Measurements from ENCODE around the gene TMEM115. TPM values are rescaled to one million over a fixed set of nuclear protein-coding genes. Genes with fewer than 3 reads are reported as not detected.

The TMEM115 gene
- total RNA-seq, 1 donor from 2014 or later, result 19.7 TPM

GRCh38 chr3:50353245-50354004 lies 5.9 kb downstream of the TMEM115 start:
- DNase-seq (ENCODE audit: low spot score), result no peak

GRCh38 chr3:50352781-50353180 lies 6.5 kb downstream of the TMEM115 start:
- no peak for DNase-seq (ENCODE audit: low spot score)

GRCh38 chr3:50351323-50351697 lies 8.0 kb downstream of the TMEM115 start:
- DNase-seq (ENCODE audit: low spot score), result no peak

- DNase-seq (ENCODE audit: low spot score), result peak; percentile 98
Observed at GRCh38 chr3:50350527-50351322, 8.6 kb downstream of the TMEM115 start, which contains the start of the genes CYB561D2 and NPRL2. CYB561D2 (plus strand) TSS chr3:50350862; CDS start chr3:50351434, 572 bp downstream. NPRL2 (minus strand) TSS chr3:50350775; CDS start chr3:50350652, 123 bp downstream.

GRCh38 chr3:50350213-50350526 lies 9.2 kb downstream of the TMEM115 start:
- DNase-seq (ENCODE audit: low spot score), result no peak

- DNase-seq (ENCODE audit: low spot score), result peak; percentile 65
Observed at GRCh38 chr3:50347187-50347813, 12.0 kb downstream of the TMEM115 start.

- peak; percentile 58 for DNase-seq (ENCODE audit: low spot score)
Observed at GRCh38 chr3:50345586-50346234, 13.6 kb downstream of the TMEM115 start, which contains the start of gene ZMYND10. ZMYND10 (minus strand) TSS chr3:50345732; CDS start chr3:50345579, 153 bp downstream.

- no peak for DNase-seq (ENCODE audit: low spot score)
Observed at GRCh38 chr3:50345008-50345407, 14.3 kb downstream of the TMEM115 start.

GRCh38 chr3:50342813-50343633 lies 16.3 kb downstream of the TMEM115 start:
- no peak for DNase-seq (ENCODE audit: low spot score)

- DNase-seq (ENCODE audit: low spot score), result no peak
Observed at GRCh38 chr3:50341996-50342650, 17.2 kb downstream of the TMEM115 start.

GRCh38 chr3:50341537-50341936 lies 17.8 kb downstream of the TMEM115 start:
- DNase-seq (ENCODE audit: low spot score), result no peak

- peak; percentile 89 for DNase-seq (ENCODE audit: low spot score)
Observed at GRCh38 chr3:50340448-50341329, 18.6 kb downstream of the TMEM115 start, which contains the start of gene RASSF1. RASSF1 (minus strand) TSS chr3:50340836; CDS start chr3:50340805, 31 bp downstream.

GRCh38 chr3:50340147-50340447 lies 19.2 kb downstream of the TMEM115 start:
- DNase-seq (ENCODE audit: low spot score), result no peak

GRCh38 chr3:50339485-50340146 lies 19.7 kb downstream of the TMEM115 start:
- DNase-seq (ENCODE audit: low spot score), result no peak

- DNase-seq (ENCODE audit: low spot score), result no peak
Observed at GRCh38 chr3:50338965-50339364, 20.4 kb downstream of the TMEM115 start.

GRCh38 chr3:50337175-50337861 lies 22.0 kb downstream of the TMEM115 start:
- DNase-seq (ENCODE audit: low spot score), result peak; percentile 100

GRCh38 chr3:50336452-50337174 lies 22.7 kb downstream of the TMEM115 start:
- no peak for DNase-seq (ENCODE audit: low spot score)

All from umbilical cord (tissue), 2 donors.